Prostate gland (tissue), 1 donor: ENCODE measurements around the gene CUX1.

Experiments used
- POLR2A ChIP-seq: fragments of 450-650 bp; IDR thresholded peaks from one replicate; pipeline ENCODE4 v1.6.1; 2016; ENCODE audit warnings: antibody characterized with exemption, mild to moderate bottlenecking
- POLR2AphosphoS5 ChIP-seq: sonication (generic); formaldehyde crosslinking; IDR thresholded peaks from one replicate; pipeline ENCODE4 v1.6.1; 2017; ENCODE audit warnings: antibody characterized with exemption

DNA sequence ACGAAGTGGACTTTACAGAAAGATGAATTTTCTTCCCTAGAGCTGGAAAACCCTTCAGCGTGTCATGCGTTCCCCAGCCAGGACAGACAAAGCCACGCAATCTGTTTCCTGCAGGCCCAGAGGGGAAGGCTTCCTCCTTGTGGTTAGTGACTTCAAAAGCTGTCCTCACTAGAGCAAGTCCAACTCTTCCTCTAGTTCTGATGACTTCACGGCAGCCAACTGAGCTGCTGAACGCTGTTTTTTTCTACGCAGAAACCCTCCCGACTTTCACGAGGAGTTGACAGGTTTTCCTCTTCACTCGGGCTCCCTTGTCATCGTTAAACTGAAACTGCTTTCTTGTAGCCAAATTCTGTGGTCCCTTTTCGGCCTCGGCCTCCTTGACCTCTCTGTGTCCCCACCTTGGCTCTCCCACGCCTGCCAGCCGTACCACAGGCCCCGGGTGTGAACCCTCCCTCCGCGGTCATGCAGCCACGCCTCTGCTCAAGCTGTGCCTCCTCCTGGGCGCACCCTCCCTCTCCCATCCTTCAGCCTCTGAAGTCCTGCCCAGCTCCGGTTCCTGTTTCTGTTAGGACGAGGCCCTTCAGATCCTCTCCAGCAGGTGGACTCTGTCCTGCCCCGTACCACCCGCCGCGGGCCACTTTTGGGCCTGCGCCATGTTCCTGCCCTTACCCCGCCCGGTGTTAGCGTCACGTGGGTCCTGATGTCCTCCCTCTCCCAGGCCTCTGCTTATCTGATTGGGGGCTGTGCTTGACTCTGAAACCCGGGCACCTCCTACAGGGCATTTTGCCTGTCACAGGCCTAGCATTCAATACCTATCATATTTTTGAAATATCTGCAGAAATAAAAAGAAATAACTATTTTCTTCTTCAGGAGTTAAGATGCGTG lies 39.3 kb downstream of the CUX1 start:
- TF ChIP-seq POLR2AphosphoS5 (peak; percentile 85), POLR2A (no peak)
